NCI-H446 (cell line): Measurements from ENCODE around the gene CELF4.

Experiments
- DNase-seq, 2 experiments: peaks; one replicate each; lab custom pipeline; 2025; lab: John Stamatoyannopoulos, UW

The CELF4 gene

GRCh38 chr18:37218022-37218590 lies 347.5 kb downstream of the CELF4 start:
- no peak for DNase-seq

GRCh38 chr18:37210781-37211180 lies 354.8 kb downstream of the CELF4 start:
- DNase-seq = no peak

- DNase-seq = no peak
Measured at GRCh38 chr18:37207343-37207742, 358.3 kb downstream of the CELF4 start.

DNA sequence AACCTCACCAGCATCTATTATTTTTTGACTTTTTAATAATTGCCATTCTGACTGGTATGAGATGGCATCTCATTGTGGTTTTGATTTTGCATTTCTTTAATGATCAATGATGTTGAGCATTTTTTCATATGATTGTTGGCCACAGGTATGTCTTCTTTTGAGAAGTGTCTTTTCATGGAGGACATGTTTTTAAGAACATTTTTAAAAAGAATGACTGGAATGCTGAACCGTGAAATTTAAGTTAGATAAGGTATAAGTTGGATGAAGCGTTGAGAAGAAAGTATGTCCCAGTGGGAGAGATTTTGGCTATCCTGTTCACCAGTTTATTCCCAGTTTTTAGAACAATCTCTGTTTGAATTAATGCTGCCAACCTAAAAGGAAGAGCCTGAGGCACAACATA lies 365.9 kb downstream of the CELF4 start:
- DNase-seq = no peak
